GM18861 (cell line): Measurements from ENCODE around the gene KERA.
"Not testable (repeated sequence)": the region's sequence is repeated elsewhere in the genome, so short reads cannot be mapped to it uniquely, and the experiment has no call there.

Experiments used
- ATAC-seq: cut with Tn5 transposase; IDR thresholded peaks from one replicate; pipeline ENCODE4 v1.9.1; 2021; ENCODE audit not compliant: unreplicated experiment

Gene KERA

GRCh38 chr12:91057368-91058165 is at the start of gene KERA:
KERA (minus strand) TSS chr12:91058024; CDS start chr12:91056281, 1,743 bp downstream.
- no peak for ATAC-seq

GRCh38 chr12:91106283-91106682 is 48.5 kb upstream of the KERA start:
- no peak for ATAC-seq

- ATAC-seq: no peak
Observed at GRCh38 chr12:91105807-91106206, 48.0 kb upstream of the KERA start.

- no peak for ATAC-seq
Observed at GRCh38 chr12:91104812-91105466, 47.1 kb upstream of the KERA start.

GRCh38 chr12:91103624-91104023 is 45.8 kb upstream of the KERA start:
- ATAC-seq: no peak

- ATAC-seq: no peak
Observed at GRCh38 chr12:91103101-91103500, 45.3 kb upstream of the KERA start.

- ATAC-seq: no peak
Observed at GRCh38 chr12:91100906-91101305, 43.1 kb upstream of the KERA start.

- ATAC-seq: no peak
Observed at GRCh38 chr12:91099836-91100235, 42.0 kb upstream of the KERA start.

GRCh38 chr12:91099341-91099740 is 41.5 kb upstream of the KERA start:
- no peak for ATAC-seq

GRCh38 chr12:91098941-91099340 is 41.1 kb upstream of the KERA start:
- ATAC-seq: no peak

- no peak for ATAC-seq
Observed at GRCh38 chr12:91098461-91098860, 40.6 kb upstream of the KERA start.

GRCh38 chr12:91094957-91095356 is 37.1 kb upstream of the KERA start:
- ATAC-seq: no peak

GRCh38 chr12:91094032-91094662 is 36.3 kb upstream of the KERA start:
- no peak for ATAC-seq

- ATAC-seq: no peak
Observed at GRCh38 chr12:91093341-91093740, 35.5 kb upstream of the KERA start.

- ATAC-seq: no peak
Observed at GRCh38 chr12:91091916-91092715, 34.3 kb upstream of the KERA start.

GRCh38 chr12:91089953-91090352 is 32.1 kb upstream of the KERA start:
- not testable (repeated sequence) for ATAC-seq

- no peak for ATAC-seq
Observed at GRCh38 chr12:91080041-91080440, 22.2 kb upstream of the KERA start.

- ATAC-seq: no peak
Observed at GRCh38 chr12:91078501-91078900, 20.7 kb upstream of the KERA start.

GRCh38 chr12:91077228-91077954 is 19.6 kb upstream of the KERA start:
- ATAC-seq: no peak

GRCh38 chr12:91074851-91075250 is 17.0 kb upstream of the KERA start:
- ATAC-seq: no peak
